Brain microvascular endothelial cell (primary cell): ENCODE results near the gene GART.
"Not testable (repeated sequence)": the region's sequence is repeated elsewhere in the genome, so short reads cannot be mapped to it uniquely, and the experiment has no call there.

Experiments
- DNase-seq: peaks from one replicate; pipeline ENCODE4 v3.0.0-alpha.2; 2020
- H3K27ac ChIP-seq: fragments of 250-450 bp; sonication (Bioruptor Pico); 2 replicates; pipeline ENCODE4 v1.5.1; 2020; ENCODE audit warnings: mild to moderate bottlenecking, moderate library complexity
- H3K27me3 ChIP-seq: fragments of 250-450 bp; sonication (Bioruptor Pico); replicated peaks from 2 replicates; pipeline ENCODE4 v1.5.1; 2020; ENCODE audit warnings: mild to moderate bottlenecking
- H3K36me3 ChIP-seq: fragments of 250-450 bp; sonication (Bioruptor Pico); replicated peaks from 2 replicates; pipeline ENCODE4 v1.5.1; 2020; ENCODE audit warnings: mild to moderate bottlenecking
- H3K4me3 ChIP-seq: 2 replicates; pipeline ENCODE4 v1.5.1; 2011; ENCODE audit warnings: low read depth, mild to moderate bottlenecking, control low read depth, low read length, moderate library complexity
- in situ Hi-C: cut with HindIII; loops from 2 replicates; pipeline ENCODE4 v1.10.0; 2017; ENCODE audit warnings: low sequenced_read_pairs, low pct_ligation_motif_present
- TF ChIP-seq, protein P1 (sequence below): IDR thresholded peaks from 2 replicates; pipeline ENCODE4 v1.5.1; 2011; ENCODE audit warnings: low read depth, mild to moderate bottlenecking, moderate library complexity, low read length, control low read depth, inconsistent platforms; ENCODE audit errors: missing control alignments

Gene GART

DNA sequence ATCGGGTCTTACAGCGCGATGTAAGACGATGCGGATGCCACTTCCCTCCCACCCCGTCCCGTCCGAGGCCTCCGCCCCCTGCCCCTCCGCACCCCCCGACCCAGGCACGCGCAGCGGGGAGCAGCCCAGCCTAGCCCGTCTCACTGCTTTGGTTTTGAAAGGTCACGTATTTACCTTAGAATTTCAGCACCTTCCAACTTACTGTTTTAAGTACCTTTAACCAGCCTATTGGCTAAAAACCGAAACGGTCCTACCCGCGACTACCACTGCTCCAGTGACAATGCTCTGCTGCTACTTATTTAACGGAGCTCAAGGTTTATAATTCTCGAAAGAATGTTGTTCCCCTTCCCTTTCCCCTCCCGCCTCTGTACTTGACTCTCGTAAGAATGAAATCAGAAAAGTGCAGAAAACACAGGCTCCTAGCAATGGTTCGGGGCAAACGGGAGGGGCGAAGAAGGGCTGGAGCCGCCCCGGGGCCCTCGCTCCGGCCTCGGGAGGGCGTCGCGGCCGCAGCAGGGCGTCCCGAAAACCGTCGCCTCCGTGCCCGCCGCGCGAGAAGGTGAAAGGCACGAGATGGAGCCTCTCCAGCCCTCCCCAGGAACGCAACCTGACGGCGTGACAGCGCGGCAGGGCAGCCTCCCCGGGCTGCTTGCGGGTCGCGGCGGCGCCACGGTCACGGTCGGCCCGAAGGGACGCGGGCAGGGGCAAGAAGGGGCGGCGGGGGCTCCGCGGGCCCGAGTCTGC is 62.8 kb downstream of the GART start:
- H3K4me3 ChIP-seq = peak overlapping the region; percentile 77
- no peak for DNase-seq
- H3K36me3 ChIP-seq = no peaks in the 10 kb centered on the region
- H3K27ac ChIP-seq = peak overlapping the region; percentile 79
- in situ Hi-C loops = no loop called here
- TF ChIP-seq, protein P1, sequence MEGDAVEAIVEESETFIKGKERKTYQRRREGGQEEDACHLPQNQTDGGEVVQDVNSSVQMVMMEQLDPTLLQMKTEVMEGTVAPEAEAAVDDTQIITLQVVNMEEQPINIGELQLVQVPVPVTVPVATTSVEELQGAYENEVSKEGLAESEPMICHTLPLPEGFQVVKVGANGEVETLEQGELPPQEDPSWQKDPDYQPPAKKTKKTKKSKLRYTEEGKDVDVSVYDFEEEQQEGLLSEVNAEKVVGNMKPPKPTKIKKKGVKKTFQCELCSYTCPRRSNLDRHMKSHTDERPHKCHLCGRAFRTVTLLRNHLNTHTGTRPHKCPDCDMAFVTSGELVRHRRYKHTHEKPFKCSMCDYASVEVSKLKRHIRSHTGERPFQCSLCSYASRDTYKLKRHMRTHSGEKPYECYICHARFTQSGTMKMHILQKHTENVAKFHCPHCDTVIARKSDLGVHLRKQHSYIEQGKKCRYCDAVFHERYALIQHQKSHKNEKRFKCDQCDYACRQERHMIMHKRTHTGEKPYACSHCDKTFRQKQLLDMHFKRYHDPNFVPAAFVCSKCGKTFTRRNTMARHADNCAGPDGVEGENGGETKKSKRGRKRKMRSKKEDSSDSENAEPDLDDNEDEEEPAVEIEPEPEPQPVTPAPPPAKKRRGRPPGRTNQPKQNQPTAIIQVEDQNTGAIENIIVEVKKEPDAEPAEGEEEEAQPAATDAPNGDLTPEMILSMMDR = peak; percentile 21
- H3K27me3 ChIP-seq = no peaks in the 10 kb centered on the region

DNA sequence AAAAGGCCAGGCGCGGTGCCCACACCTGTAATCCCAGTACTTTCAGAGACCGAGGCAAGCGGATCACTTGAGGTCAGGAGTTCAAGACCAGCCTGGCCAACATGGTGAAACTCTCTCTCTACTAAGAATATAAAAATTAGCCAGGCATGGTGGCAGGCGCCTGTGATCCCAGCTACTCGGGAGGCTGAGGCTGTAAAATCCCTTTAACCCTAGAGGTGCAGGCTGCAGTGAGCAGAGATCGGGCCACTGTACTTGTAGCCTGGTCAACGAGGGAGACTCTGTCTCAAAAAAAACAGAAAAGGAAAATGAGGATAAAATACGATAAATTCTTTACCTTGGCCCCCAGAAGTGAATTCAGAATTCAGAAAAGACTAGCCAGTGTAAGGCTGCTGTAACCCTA is 63.7 kb downstream of the GART start:
- no peak overlapping the region for H3K27ac ChIP-seq
- H3K4me3 ChIP-seq = peak overlapping the region; percentile 77
- H3K27me3 ChIP-seq = no peaks in the 10 kb centered on the region
- no peak for DNase-seq
- H3K36me3 ChIP-seq = no peaks in the 10 kb centered on the region
- TF ChIP-seq, protein P1 = no peak
- in situ Hi-C loops = no loop called here

DNA sequence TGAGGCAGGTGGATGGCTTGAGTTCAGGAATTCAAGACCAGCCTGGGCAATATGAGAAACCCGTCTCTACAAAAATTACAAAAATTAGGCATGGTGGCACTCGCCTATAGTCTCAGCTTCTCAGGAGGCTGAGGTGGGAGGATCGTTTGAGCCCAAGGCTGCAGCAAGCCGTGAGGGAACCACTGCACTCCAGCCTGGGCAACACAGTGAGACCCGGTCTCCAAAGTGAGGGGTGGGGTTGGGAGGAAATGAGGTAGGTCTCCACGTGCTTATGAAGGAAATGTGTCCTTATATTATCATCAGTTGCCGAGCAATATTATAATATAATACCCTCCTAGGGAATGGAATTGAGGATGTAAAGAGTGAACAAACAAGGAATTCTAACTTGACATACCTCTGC is 64.9 kb downstream of the GART start:
- in situ Hi-C loops = no loop called here
- Histone ChIP-seq H3K27ac (no peak overlapping the region), H3K4me3 (no peak overlapping the region), H3K27me3 (no peaks in the 10 kb centered on the region), H3K36me3 (no peaks in the 10 kb centered on the region)
- DNase-seq = no peak
- TF ChIP-seq, protein P1 = no peak

DNA sequence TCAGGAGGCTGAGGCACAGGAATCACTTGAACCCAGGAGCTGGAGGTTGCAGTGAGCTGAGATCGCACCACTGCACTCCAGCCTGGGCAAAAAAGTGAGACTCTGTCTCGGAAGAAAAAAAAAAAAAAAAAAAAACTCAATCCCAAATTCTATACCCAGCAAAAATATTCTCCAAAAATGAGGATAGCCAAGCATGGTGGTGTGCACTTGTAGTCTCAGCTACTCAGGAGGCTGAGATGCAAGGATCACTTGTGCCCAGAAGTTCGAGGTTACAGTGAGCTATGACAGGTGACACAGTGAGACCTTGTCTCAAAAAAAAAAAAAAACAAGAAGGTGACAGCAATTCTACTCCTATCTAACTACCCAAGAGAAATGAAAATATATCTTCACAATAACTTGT is 68.6 kb downstream of the GART start:
- H3K36me3 ChIP-seq = no peaks in the 10 kb centered on the region
- no peak overlapping the region for H3K27ac ChIP-seq
- no peak for DNase-seq
- in situ Hi-C loops = no loop called here
- no peak overlapping the region for H3K4me3 ChIP-seq
- no peaks in the 10 kb centered on the region for H3K27me3 ChIP-seq
- TF ChIP-seq, protein P1 = no peak

DNA sequence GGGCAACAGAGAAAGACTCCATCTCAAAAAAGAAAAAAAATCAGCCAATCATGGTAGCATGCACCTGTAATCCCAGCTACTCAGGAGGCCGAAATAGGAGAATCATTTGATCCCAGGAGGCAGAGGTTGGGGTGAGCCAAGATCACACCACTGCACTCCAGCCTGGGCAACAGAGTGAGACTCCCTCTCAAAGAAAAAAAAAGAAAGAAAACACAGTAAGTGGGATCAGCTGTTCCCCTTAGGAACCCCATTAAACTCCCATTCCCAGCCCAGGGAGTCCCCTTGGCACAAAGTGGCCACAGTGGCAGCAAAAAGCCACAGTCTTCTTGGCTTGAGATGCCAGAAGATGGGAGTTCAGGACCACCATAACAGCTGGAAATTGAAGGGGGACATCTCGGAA is 71.2 kb downstream of the GART start:
- Histone ChIP-seq H3K4me3 (no peak overlapping the region), H3K36me3 (no peaks in the 10 kb centered on the region), H3K27me3 (no peaks in the 10 kb centered on the region), H3K27ac (no peak overlapping the region)
- DNase-seq = no peak
- TF ChIP-seq, protein P1 = no peak
- in situ Hi-C loops = no loop called here

DNA sequence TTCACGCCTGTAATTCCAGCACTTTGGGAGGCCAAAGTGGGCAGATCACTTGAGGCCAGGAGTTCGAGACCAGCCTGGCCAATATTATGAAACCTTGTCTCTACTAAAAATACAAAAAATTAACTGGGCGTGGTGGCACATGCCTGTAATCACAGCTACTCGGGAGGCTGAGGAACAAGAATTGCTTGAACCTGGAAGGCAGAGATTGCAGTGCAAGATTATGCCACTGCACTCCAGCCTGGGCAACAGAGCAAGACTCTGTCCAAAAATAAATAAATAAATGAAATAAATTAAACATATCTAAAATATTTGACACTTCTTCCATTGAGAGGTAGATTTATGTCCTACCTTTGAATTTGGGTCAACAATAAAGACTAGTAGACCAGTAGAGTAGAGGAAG is 72.7 kb downstream of the GART start:
- in situ Hi-C loops, DNase-seq, H3K27ac ChIP-seq, H3K27me3 ChIP-seq, H3K4me3 ChIP-seq, H3K36me3 ChIP-seq: not testable (repeated sequence)
